T-helper 22 cell (primary cell): ENCODE data around the gene HLA-DQB1.
"Not testable (repeated sequence)": the region's sequence is repeated elsewhere in the genome, so short reads cannot be mapped to it uniquely, and the experiment has no call there.

ENCODE experiments used
- DNase-seq: peaks from one replicate; pipeline ENCODE4 v3.0.0-alpha.2; 2020; ENCODE audit warnings: low read depth

The HLA-DQB1 gene

GRCh38 chr6:32662099-32662498 is 4.4 kb downstream of the HLA-DQB1 start:
- no peak for DNase-seq

DNA sequence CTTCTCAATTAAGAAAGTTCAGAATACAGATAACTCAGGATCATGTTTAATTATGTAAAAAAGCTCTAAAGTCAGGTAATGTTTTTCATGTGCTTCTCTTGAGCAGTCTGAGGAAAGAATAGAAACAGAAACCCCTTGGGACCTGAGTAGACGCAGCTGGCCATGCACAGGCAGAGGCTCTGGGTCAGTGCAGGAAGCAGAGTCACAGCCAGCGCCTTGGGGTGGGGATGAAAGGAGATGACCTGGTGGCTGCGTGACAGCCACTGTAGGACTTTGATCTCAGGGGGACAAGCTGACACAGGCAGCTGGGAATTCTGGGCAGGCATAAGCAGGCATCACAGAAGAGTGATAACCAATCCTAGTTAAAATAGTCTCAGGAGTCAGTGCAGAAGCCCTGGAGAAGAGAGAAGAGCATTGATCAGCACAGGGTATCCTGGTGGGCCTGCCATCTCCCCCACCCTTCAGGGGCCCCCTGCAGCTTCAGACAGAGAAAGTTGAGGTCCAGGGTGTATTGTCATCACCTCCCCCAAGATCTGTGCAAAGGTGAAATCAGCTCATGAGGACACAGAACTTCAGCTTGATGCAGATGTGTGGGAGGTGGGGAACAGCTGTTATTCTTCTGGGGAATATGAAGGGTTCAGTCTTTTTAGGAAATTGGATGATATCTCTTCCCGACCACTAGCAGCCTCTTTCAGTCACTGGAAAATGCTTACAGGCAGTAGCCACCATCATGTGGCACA is 6.4 kb downstream of the HLA-DQB1 start:
- no peak for DNase-seq

GRCh38 chr6:32658268-32658897 is 8.1 kb downstream of the HLA-DQB1 start:
- DNase-seq: no peak

- DNase-seq: not testable (repeated sequence)
These were observed 8.6 kb downstream of the HLA-DQB1 start for GRCh38 chr6:32657819-32658218.

GRCh38 chr6:32657329-32657728 is 9.1 kb downstream of the HLA-DQB1 start:
- DNase-seq: not testable (repeated sequence)

DNA sequence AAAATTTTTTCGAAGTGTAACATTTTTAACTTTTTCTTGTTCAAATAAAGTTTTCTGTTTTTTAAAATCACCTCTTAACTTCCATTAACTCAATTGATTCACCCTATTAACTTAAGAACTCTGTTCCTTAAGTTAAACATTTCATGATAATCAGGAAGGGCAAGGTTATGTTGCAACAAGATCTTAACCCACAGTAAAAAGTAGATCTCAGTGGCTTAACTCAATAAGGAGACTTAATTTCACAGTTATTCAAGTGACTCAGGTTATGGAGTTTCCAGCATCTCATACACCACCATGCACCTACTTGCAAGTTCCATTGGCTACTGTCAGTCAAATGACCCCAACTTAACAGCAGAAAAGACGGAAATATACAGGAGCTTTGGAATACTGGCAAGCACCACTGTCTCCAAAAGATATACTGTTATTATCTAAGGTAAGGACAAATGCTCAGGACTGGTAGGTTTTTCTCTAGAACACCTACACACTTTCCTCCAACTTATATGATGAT is 11.2 kb downstream of the HLA-DQB1 start:
- no peak for DNase-seq

- DNase-seq: no peak
These were observed 21.3 kb downstream of the HLA-DQB1 start for GRCh38 chr6:32645047-32645703.

- DNase-seq: no peak
These were observed 22.6 kb downstream of the HLA-DQB1 start for GRCh38 chr6:32643904-32644303.

GRCh38 chr6:32642720-32643106 is 23.7 kb downstream of the HLA-DQB1 start:
- DNase-seq: no peak

DNA sequence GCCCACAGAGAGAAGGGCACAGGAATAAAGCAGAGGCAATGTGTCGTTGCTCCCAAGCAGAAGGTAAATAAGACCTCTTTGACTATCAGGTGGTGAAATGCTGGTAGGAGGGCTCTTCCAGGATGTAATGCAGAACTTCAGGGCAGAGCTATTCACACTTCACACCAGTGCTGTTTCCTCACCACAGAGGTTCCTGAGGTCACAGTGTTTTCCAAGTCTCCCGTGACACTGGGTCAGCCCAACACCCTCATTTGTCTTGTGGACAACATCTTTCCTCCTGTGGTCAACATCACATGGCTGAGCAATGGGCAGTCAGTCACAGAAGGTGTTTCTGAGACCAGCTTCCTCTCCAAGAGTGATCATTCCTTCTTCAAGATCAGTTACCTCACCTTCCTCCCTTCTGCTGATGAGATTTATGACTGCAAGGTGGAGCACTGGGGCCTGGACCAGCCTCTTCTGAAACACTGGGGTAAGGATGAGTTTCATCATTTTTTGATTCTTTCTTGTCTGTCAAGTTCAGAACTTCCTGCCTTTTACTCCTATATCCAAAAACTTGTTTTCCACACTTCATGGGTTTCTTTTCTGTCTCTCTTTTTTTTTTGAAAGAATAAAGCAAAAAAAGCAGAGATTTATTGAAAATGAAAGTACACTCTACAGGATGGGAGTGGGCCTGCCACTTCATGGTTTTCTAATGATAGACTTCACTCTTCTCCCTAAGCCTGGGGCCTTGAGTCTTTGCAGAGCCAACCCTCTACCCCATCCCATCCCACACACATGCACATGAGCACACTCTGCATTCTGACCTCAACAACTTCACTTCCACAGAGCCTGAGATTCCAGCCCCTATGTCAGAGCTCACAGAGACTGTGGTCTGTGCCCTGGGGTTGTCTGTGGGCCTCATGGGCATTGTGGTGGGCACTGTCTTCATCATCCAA is 24.4 kb downstream of the HLA-DQB1 start:
- DNase-seq: not testable (repeated sequence)

DNA sequence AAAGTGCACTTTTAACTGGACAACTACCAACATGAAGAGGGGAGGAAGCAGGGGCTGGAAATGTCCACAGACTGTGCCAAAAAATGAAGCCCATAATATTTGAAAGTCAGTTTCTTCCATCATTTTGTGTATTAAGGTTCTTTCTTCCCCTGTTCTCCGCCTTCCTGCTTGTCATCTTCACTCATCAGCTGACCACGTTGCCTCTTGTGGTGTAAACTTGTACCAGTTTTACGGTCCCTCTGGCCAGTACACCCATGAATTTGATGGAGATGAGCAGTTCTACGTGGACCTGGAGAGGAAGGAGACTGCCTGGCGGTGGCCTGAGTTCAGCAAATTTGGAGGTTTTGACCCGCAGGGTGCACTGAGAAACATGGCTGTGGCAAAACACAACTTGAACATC is 25.3 kb downstream of the HLA-DQB1 start:
- DNase-seq: no peak

DNA sequence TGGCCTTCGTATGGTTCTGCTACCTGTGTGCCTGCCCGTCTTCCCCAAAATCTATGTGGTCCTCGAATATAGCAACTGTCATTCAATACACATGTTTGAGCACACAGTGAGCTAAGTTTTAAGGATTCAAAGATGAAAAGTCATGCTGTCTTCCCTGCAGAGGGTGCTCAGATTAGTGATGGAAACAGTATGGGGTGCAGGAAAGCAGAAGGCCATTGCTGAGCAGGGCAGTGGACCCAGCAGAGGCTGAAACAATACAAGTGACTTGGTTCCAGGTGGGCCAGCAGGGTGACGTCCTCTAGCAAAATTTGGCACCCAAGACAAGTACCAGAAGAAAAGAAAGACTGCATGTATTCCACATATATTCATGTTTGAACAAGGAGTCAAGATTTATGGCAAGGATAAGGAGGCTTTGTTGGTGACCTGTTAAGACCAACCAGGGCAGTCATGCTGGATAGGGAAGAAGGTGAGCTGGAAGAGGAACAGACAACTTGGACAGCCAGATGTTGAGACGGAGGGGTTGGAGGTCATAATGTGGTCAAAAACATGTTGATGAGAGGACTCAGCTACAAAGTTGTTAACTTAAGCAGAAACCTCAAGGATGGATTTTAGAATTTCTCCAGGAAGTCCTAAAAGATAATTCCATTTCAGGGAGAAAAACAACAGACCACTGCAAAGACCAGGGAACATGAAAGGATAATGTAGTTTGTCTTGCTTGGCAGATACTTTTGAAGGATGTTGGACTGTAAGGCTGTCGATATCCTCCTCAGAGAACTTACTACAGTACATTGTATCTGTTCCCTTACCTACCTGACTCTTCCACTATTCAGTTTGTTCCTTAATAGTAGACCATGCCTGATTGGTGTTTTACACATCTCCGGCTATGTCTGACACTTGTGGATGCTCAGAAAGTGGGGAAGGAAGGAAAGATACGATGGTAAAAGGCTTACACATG is 26.7 kb downstream of the HLA-DQB1 start:
- DNase-seq: no peak

GRCh38 chr6:32638532-32639219 is 27.8 kb downstream of the HLA-DQB1 start:
- no peak for DNase-seq

DNA sequence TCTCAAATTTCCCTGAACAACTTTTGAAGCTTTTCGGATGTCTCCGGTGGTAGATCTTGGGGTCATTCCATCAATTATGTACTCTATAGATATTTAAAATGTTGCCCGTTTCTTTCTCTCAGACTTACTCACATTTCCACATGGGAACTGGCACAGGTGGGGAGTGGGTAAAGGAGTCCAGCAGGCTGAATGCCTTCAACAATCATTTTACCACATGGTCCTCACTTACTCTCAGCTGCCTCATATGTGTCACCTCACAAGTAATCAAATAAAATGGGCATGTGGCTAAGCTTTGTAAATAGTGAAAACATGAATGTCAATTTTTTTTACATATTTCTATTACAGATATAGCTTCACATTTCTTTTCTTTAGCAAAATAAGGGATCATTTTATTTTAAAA is 28.6 kb downstream of the HLA-DQB1 start:
- no peak for DNase-seq

GRCh38 chr6:32637219-32637880 is 29.1 kb downstream of the HLA-DQB1 start, which contains the start of gene HLA-DQA1:
HLA-DQA1 (plus strand) TSS chr6:32637406; CDS start chr6:32637459, 53 bp downstream.
- no peak for DNase-seq

DNA sequence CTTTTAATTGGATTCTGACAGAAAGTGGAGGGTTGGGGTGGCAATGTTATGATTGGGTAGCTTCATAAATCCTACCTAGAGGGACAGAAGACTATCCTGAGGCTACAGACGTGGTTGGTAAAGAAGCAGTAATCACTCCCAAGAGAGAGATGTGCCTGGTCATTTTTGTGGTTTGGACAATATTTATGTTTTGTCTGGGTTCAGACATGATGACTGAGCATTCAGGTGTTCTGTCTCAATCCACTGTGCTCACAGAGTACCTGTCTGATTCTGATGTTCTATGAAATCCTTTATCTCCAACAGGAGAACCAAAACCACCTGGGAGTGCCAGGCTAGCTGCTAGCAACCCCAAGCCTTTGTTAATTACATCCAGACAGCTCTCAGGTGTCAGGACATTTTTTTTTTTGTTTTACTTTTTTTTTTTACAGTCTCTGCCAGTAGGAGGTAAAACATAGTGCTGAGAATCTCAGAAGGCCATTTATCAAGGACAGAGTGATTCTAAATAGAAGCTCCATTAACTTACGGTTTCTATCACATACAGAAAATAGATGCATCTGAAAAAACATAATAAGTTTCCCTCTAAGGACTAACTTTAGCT is 30.8 kb downstream of the HLA-DQB1 start:
- DNase-seq: no peak

DNA sequence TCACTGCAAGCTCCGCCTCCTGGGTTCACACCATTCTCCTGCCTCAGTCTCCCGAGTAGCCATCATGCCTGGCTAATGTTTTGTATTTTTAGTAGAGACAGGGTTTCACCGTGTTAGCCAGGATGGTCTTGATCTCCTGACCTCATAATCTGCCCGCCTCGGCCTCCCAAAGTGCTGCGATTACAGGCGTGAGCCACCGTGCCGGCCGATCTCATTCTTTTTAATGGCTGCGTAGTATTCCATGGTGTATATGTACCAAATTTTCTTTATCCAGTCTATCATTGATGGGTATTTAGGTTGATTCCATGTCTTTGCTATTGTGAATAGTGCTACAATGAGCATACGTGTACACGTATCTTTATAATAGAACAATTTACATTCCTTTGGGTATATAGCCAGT is 36.7 kb downstream of the HLA-DQB1 start:
- DNase-seq: not testable (repeated sequence)

DNA sequence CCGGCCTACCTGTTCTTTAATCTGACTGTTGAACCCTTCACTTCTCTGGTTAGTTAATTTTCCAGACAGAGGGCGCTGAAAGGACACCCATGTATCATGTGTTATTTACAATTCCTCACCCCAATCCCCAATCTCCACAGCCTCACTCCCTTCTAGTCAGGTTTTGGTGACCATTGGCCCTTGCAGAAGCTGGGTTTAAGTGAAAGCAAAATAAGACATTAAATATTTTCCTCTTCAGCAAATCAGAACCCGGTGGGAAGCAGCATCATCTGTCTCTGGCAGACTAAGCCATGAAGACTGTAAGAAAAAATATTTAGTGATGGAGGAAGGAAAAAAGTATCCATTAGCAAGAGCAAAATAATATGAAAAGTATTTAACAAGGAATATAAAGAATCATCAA is 38.6 kb downstream of the HLA-DQB1 start:
- DNase-seq: peak; percentile 6

DNA sequence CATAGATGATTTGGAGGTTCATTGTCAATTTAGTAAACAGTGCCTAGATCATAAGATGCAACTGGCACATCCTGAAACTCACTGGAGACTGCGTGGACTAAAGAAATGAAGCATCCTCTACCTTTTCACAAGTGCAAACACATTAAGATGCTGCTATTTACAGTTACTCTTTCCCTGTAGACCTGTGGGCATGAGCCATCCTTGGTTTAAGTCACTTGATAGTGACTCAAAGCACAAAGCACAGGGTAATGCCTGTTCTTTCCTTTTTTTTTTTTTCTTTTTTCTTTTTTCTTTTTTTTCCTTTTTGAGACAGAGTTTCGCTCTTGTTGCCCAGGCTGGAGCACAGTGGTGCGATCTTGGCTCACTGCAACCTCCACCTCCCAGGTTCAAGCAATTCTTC is 39.2 kb downstream of the HLA-DQB1 start:
- no peak for DNase-seq
